Measurements from ENCODE around the gene NTNG2.

- peak in 4 of 7 experiments; percentile 16 to 39 (median 26) for TF ChIP-seq CTCF (IDR thresholded peaks at IDR 0.05)
- peak in 1 of 3 donors; percentile 66 for TF ChIP-seq POLR2A (IDR thresholded peaks at IDR 0.05)
These were observed 81.6 kb downstream of the NTNG2 start for GRCh38 chr9:132243156-132244074.

Measured in body of pancreas (tissue), 4 donors.